Sigmoid colon (tissue), 4 donors: ENCODE results near the gene C22orf31.

ENCODE experiments used
- EP300 ChIP-seq, 4 donors: sonication (generic); formaldehyde crosslinking; IDR thresholded peaks; one replicate each; pipeline ENCODE4 v1.6.1; 2017; ENCODE audit warnings: antibody characterized with exemption in 4 of 4
- POLR2A ChIP-seq, 2 donors: fragments of 450-650 bp; IDR thresholded peaks; one replicate each; pipeline ENCODE4 v1.6.1; 2016; ENCODE audit warnings: antibody characterized with exemption in 2 of 2, mild to moderate bottlenecking in 2 of 2, moderate library complexity in 2 of 2
- POLR2AphosphoS5 ChIP-seq, 4 donors: sonication (generic); formaldehyde crosslinking; IDR thresholded peaks; one replicate each; pipeline ENCODE4 v1.6.1; 2017; ENCODE audit warnings: antibody characterized with exemption in 4 of 4
- TF ChIP-seq, protein P1 (sequence below), 4 experiments: fragments of 450-650 bp in 3 of 4; fragments of 200-600 bp in 1 of 4; IDR thresholded peaks; one replicate each; pipeline ENCODE4 v1.5.1; 2016 to 2019; ENCODE audit warnings: antibody characterized with exemption in 4 of 4, mild to moderate bottlenecking in 3 of 4, moderate library complexity in 2 of 4

DNA sequence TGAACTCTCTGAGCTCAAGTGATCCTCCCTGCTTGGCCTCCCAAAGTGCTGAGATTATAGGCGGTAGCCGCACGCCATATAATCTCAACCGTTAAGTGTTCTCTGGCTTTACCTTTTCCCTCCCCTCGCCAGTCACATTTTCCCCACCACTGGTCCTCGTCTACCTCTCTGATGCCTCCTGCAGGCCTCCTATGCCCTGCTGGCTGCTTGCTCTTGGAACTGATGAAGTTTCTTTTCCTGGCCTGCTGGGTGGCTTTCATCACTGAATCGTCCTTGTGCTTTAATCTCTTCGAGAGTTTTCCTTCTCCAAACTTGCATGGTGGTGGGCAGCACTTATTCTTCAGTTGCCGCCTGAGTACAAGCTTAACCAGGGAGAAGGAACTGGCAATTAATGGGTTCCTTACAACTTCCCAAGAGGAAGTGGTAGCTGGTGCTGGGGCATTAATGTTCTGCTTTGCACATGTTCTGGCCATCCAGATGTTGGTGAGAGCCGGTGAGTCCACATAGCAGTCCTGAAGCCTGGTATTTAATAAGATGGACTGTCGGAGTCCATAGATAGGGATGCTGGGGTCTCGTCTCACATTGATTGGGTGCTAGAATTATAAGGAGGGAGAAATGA lies 1.3 kb downstream of the C22orf31 start:
- TF ChIP-seq, protein P1, sequence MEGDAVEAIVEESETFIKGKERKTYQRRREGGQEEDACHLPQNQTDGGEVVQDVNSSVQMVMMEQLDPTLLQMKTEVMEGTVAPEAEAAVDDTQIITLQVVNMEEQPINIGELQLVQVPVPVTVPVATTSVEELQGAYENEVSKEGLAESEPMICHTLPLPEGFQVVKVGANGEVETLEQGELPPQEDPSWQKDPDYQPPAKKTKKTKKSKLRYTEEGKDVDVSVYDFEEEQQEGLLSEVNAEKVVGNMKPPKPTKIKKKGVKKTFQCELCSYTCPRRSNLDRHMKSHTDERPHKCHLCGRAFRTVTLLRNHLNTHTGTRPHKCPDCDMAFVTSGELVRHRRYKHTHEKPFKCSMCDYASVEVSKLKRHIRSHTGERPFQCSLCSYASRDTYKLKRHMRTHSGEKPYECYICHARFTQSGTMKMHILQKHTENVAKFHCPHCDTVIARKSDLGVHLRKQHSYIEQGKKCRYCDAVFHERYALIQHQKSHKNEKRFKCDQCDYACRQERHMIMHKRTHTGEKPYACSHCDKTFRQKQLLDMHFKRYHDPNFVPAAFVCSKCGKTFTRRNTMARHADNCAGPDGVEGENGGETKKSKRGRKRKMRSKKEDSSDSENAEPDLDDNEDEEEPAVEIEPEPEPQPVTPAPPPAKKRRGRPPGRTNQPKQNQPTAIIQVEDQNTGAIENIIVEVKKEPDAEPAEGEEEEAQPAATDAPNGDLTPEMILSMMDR (IDR thresholded peaks at IDR 0.05), result no peak
- TF ChIP-seq POLR2A (IDR thresholded peaks at IDR 0.05), result no peak
- TF ChIP-seq POLR2AphosphoS5 (IDR thresholded peaks at IDR 0.05), result no peak
- TF ChIP-seq EP300 (IDR thresholded peaks at IDR 0.05), result no peak
